GM12878 (cell line): ENCODE data around the gene GPBP1L1.

ENCODE experiments used
- ATF2 ChIP-seq: IDR thresholded peaks from 2 replicates; pipeline ENCODE4 v1.6.1; 2012; ENCODE audit warnings: low read length, inconsistent platforms
- CREB1 ChIP-seq: IDR thresholded peaks from 2 replicates; pipeline ENCODE4 v1.6.1; 2012; ENCODE audit warnings: low read depth, mild to moderate bottlenecking, inconsistent platforms
- CTCF ChIP-seq, 3 experiments: IDR thresholded peaks in 2 of 3; conservative IDR thresholded peaks in 1 of 3; 2 replicates each; pipeline ENCODE4 v1.5.1; 2011; ENCODE audit warnings: low read depth in 3 of 3, low read length in 3 of 3, mild to moderate bottlenecking in 3 of 3, control low read depth in 2 of 3, moderate library complexity in 2 of 3, inconsistent platforms in 1 of 3, mixed read lengths in 1 of 3; ENCODE audit not compliant: control insufficient read depth in 2 of 3, insufficient read depth in 1 of 3; ENCODE audit errors: extremely low read depth in 1 of 3
- EED ChIP-seq: sonication (generic); IDR thresholded peaks from 2 replicates; pipeline ENCODE4 v1.6.1; 2016; ENCODE audit warnings: antibody characterized with exemption, low read depth
- EZH2 ChIP-seq: IDR thresholded peaks from 2 replicates; pipeline ENCODE4 v1.6.1; 2012; ENCODE audit warnings: low read depth, mild to moderate bottlenecking, control low read depth, inconsistent platforms, low read length, borderline replicate concordance; ENCODE audit not compliant: control insufficient read depth
- HDAC6 ChIP-seq: fragments of 200-600 bp; sonication (generic); IDR thresholded peaks from one replicate; pipeline ENCODE4 v1.8.0; 2017; ENCODE audit warnings: antibody characterized with exemption; ENCODE audit not compliant: unreplicated experiment
- MEF2A ChIP-seq: IDR thresholded peaks from 2 replicates; pipeline ENCODE4 v1.6.1; 2011; ENCODE audit warnings: low read depth, mild to moderate bottlenecking, low read length, moderate library complexity; ENCODE audit not compliant: insufficient read depth
- MEF2B ChIP-seq: fragments of 450-650 bp; IDR thresholded peaks from 2 replicates; pipeline ENCODE4 v1.6.1; 2018; ENCODE audit warnings: mild to moderate bottlenecking, moderate library complexity; ENCODE audit not compliant: partially characterized antibody, poor library complexity, severe bottlenecking
- MYC ChIP-seq: IDR thresholded peaks from 2 replicates; pipeline ENCODE4 v1.6.1; 2011; ENCODE audit warnings: mild to moderate bottlenecking, low read length, moderate library complexity, inconsistent platforms; ENCODE audit not compliant: insufficient read depth, insufficient replicate concordance, insufficient read length, severe bottlenecking
- SREBF2 ChIP-seq: IDR thresholded peaks from 2 replicates; pipeline ENCODE4 v1.6.1; 2012; ENCODE audit warnings: mild to moderate bottlenecking, low read length
- TAF1 ChIP-seq: IDR thresholded peaks from 2 replicates; pipeline ENCODE4 v1.6.1; 2011; ENCODE audit warnings: mild to moderate bottlenecking, low read depth, low read length, borderline replicate concordance
- TARDBP ChIP-seq: IDR thresholded peaks from 2 replicates; pipeline ENCODE4 v1.6.1; 2016; ENCODE audit warnings: borderline replicate concordance
- TF ChIP-seq, protein P1 (sequence below): IDR thresholded peaks from 2 replicates; pipeline ENCODE4 v1.6.1; 2012; ENCODE audit warnings: low read depth, low read length, improper control_type of control experiment

DNA sequence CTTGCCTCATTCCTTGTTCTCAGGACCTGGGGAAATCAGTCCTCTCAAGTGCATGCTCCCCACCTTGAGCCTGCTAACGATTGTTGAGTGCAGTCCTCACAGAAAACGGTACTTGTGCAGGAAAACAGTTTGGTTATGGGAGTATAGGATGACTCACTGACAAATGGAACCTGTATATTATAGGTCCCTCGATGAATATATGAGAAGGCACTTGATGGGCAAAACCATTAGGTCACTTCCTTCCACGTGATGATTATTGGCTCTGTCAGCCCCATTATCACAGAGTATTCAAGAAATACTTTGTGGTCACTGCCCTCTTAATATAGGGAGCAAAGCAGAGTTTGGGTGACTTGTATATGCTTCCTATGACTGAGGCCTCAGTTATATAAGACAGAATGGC lies 68.7 kb downstream of the GPBP1L1 start:
- TF ChIP-seq EED (no peak), MEF2A (no peak), MYC (no peak), TARDBP (no peak), MEF2B (no peak), ATF2 (no peak), CREB1 (no peak), CTCF (IDR thresholded peaks at IDR 0.05 in 2 of 3, conservative IDR thresholded peaks at IDR 0.05 in 1 of 3; ENCODE audit: control insufficient read depth in 2 of 3, extremely low read depth in 1 of 3, insufficient read depth in 1 of 3, low read depth in 3 of 3, low read length in 3 of 3) (no peak), SREBF2 (no peak), HDAC6 (no peak), EZH2 (no peak), TAF1 (no peak)
- TF ChIP-seq, protein P1, sequence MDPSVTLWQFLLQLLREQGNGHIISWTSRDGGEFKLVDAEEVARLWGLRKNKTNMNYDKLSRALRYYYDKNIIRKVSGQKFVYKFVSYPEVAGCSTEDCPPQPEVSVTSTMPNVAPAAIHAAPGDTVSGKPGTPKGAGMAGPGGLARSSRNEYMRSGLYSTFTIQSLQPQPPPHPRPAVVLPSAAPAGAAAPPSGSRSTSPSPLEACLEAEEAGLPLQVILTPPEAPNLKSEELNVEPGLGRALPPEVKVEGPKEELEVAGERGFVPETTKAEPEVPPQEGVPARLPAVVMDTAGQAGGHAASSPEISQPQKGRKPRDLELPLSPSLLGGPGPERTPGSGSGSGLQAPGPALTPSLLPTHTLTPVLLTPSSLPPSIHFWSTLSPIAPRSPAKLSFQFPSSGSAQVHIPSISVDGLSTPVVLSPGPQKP = no peak
